SKM-1 (cell line): ENCODE measurements around the gene CCDC7.
"Not testable (repeated sequence)": the region's sequence is repeated elsewhere in the genome, so short reads cannot be mapped to it uniquely, and the experiment has no call there.

Experiments
- DNase-seq: peaks from one replicate; lab custom pipeline; 2025; ENCODE audit not compliant: unreplicated experiment; lab: John Stamatoyannopoulos, UW

The CCDC7 gene

DNA sequence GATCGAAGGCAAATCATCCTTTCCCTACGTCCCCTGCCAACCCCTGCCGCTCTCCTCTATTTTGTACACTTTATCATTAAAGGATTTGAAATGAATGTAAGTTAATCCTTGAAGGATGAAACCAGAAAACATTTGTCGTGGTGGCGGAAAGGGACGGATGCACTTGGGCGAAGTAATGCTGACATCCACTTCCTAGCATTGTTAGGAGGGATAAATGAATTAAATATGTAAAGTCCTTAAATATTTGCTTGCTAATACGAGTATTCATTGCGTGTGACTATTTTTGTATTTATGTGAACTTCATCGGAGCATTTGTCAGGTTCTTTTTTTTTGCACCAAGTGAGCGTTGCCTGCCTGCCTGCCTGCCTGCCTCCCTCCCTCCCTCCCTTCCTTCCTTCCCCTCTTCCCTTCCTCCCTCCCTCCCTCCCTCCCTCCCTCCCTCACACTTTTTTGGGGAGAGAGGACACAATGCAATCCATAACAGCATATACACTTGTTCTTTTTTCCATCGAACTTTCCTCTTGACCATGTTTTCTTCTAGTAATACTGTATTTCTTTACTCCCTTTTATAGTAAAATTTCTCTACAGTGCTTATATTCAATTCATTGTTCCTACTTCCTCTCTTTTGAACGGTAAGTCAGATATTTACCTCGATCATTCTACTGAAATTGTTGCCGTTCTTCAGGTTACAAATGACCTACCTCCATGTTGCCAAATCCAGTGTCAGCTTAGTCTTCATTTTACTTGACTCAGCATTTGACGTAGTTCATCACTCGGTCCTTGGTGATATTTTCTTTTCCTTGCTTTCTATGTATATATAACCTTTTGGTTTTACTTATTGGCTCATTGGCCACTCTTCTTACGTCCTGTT is 831 bp downstream of the CCDC7 start:
- no peak for DNase-seq

GRCh38 chr10:32454148-32454547 is 8.2 kb downstream of the CCDC7 start:
- no peak for DNase-seq

DNA sequence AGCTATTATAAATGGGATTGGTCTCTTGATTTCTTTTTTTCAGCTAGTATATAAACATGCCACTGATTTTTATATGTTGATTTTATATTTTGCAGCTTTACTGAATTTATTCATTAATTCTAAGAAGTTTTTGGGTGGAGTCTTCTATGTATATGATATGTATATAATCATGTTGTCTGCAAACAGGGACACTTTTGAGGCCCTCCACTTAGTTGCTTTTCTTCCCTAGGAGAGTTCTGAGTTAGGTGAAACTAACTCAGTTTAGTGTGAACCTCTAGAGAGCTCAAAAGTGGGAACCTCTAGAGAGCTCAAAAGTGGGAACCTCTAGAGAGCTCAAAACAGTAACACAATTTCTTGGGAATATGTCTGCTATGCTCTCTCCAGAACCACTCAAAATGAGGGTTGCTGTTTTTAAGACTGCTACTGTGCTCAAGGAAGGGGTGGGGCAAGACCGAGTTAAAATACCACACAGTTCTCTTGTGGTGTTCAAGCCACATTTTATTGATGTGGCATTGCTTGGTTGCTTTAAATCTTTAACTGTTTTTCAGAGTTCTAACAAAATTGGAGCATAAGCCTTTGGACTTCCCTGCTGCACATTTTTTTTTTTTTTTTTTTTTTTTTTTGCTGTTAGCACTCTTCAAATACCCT is 13.2 kb downstream of the CCDC7 start:
- DNase-seq, result no peak

DNA sequence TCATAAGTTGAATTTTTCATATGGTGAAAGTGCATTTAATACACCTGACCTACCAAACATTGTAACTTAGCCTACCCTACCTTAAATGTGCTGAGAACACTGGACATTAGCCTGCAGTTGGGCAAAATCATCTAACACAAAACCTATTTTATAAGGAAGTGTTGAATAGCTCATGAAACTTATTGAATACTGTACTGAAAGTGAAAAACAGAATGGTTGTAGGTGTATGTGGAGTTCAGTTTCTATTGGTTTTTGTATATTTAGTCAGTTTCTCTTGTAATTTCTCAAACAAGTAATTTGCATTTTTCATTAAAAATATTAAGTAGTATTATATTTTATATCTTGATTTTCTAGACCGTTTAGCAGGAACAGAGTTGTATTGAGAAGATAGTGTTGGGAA is 15.3 kb downstream of the CCDC7 start:
- DNase-seq, result no peak

DNA sequence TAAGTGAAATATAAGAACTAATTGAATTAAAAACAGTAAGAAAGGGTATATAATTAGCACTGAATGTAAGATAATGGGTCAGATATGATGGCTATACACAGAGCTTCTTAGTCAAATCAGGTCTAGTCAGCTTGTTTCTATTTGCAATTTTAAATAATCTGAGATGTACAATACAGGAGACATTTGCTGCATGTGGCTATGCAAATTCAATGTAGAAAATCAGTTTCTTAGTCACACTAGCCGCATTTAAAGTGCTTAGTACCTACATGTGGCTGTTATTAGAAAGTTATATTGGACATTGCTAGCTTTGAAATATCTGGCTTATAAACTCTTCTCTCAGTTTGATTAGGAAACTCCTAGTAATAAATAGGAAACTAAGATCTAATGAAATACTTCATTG is 25.3 kb downstream of the CCDC7 start:
- DNase-seq, result no peak

- no peak for DNase-seq
Measured at GRCh38 chr10:32477499-32477898, 31.6 kb downstream of the CCDC7 start.

DNA sequence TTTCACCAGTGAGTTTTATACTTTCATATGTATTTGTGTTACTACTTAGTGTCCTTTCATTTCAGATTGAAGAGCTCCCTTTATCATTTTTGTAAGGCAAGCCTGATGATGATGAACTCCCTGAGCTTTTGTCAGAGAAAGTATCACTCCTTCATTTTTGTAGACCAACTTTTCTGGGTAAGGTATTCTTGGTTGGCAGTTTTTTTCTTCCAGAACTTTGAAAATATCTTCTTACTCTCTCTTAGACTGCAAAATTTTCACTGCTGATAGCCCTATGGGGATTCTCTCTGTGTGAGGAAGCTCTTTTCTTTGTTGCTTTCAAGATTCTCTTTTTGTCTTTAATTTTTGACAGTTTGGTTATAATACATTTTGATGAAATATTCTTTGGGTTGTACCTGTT is 35.7 kb downstream of the CCDC7 start:
- no peak for DNase-seq

GRCh38 chr10:32483019-32483502 is 37.1 kb downstream of the CCDC7 start:
- not testable (repeated sequence) for DNase-seq

DNA sequence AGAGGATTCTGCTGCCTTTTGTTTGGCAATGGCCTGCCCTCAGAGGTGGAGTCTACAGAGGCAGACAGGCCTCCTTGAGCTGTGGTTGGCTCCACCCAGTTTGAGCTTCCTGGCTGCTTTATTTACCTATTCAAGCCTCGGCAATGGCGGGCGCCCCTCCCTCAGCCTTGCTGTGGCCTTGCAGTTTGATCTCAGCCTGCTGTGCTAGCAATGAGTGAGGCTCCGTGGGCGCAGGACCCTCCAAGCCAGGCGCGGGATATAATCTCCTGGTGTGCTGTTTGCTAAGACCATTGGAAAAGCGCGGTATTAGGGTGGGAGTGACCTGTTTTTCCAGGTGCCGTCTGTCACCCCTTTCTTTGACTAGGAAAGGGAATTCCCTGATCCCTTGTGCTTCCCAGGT is 42.1 kb downstream of the CCDC7 start:
- DNase-seq, result not testable (repeated sequence)

- DNase-seq, result no peak
Measured at GRCh38 chr10:32489158-32489557, 43.2 kb downstream of the CCDC7 start.

DNA sequence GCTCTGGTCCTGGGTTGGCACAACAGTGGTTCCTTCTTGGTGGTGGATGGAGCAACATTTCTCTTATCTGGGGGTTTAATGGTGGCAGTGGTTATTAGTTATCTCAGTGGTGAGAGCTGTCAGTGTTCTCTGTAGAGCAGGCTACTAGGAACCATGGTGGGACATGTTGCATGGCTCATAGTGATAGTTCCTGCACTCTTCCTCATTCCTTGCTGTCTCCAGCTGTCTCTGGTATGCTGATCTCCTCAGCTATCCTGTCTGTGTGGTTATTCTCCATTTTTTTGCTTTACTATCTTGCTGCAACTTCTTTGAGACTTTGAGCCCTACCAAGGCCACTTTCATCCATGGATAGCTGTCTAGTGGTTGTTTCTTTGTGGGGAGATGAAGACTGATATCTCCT is 44.0 kb downstream of the CCDC7 start:
- DNase-seq, result no peak

DNA sequence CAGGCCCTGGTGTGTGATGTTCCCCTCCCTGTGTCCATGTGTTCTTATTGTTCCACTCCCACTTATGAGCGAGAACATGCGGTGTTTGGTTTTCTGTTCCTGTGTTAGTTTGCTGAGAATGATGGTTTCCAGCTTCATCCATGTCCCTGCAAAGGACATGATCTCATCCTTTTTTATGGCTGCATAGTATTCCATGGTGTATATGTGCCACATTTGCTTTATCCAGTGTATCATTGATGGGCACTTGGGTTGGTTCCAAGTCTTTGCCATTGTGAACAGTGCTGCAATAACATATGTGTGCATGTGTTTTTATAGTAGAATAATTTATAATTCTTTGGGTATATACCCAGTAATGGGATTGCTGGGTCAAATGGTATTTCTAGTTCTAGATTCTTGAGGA is 48.6 kb downstream of the CCDC7 start:
- DNase-seq, result not testable (repeated sequence)

- DNase-seq, result not testable (repeated sequence)
Measured at GRCh38 chr10:32500136-32500535, 54.2 kb downstream of the CCDC7 start.

DNA sequence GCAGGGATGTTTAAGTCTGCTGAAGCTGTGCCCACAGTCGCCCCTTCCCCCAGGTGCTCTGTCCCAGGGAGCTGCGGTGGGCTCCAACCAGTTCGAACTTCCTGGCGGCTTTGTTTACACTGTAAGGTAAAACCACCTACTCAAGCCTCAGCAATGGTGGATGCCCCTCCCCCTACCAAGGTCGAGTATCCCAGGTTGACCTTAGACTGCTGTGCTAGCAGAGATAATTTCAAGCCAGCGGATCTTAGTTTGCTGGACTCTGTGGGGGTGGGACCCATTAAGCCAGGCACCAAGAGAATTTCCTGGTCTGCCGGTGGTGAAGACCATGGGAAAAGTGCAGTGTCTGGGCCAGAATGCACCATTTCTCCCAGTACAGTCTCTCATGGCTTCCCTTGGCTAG is 56.0 kb downstream of the CCDC7 start:
- DNase-seq, result no peak

GRCh38 chr10:32505762-32506420 is 60.0 kb downstream of the CCDC7 start:
- not testable (repeated sequence) for DNase-seq

GRCh38 chr10:32511599-32511998 is 65.7 kb downstream of the CCDC7 start:
- DNase-seq, result no peak

GRCh38 chr10:32516567-32517495 is 70.9 kb downstream of the CCDC7 start:
- DNase-seq, result no peak

DNA sequence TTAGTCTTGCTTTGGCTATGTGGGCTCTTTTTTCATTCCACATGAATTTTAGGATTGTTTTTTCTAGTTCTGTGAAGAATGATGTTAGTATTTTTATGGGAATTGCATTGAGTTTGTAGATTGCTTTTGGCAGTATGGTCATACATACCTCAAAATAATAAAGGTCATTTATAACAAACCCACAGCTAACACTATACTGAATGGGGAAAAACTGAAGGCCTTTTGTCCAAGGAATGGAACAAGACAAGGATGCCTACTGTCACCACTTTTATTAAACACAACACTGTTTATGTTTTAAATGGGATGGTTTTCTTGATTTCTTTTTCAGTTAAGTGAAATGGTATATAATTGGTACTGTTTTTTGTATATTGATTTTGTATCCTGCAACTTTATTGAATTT is 84.3 kb downstream of the CCDC7 start:
- no peak for DNase-seq

GRCh38 chr10:32538256-32538655 is 92.3 kb downstream of the CCDC7 start:
- no peak for DNase-seq

- DNase-seq, result no peak
Measured at GRCh38 chr10:32540691-32541470, 94.9 kb downstream of the CCDC7 start.
